OCI-M1 (cell line): ENCODE results near the gene MINDY3.
A peak's percentile ranks its signal among the peaks of the same experiment; 100 is the strongest.
"Not testable (repeated sequence)": the region's sequence is repeated elsewhere in the genome, so short reads cannot be mapped to it uniquely, and the experiment has no call there.

Source experiments
- DNase-seq: peaks from one replicate; lab custom pipeline; 2025; lab: John Stamatoyannopoulos, UW

The MINDY3 gene

GRCh38 chr10:15780353-15781135 lies 79.8 kb downstream of the MINDY3 start:
- DNase-seq: no peak

GRCh38 chr10:15775513-15775912 lies 84.8 kb downstream of the MINDY3 start:
- peak; percentile 8 for DNase-seq

GRCh38 chr10:15774534-15774933 lies 85.8 kb downstream of the MINDY3 start:
- DNase-seq: not testable (repeated sequence)

- no peak for DNase-seq
These were observed 95.3 kb downstream of the MINDY3 start for GRCh38 chr10:15764892-15765454.

- DNase-seq: no peak
These were observed 97.3 kb downstream of the MINDY3 start for GRCh38 chr10:15763006-15763405.

- not testable (repeated sequence) for DNase-seq
These were observed 98.1 kb downstream of the MINDY3 start for GRCh38 chr10:15762239-15762638.

GRCh38 chr10:15761224-15761623 lies 99.1 kb downstream of the MINDY3 start:
- DNase-seq: not testable (repeated sequence)

- DNase-seq: no peak
These were observed 99.6 kb downstream of the MINDY3 start for GRCh38 chr10:15760681-15761080.

GRCh38 chr10:15759265-15759664 lies 101.0 kb downstream of the MINDY3 start:
- DNase-seq: no peak

- no peak for DNase-seq
These were observed 101.7 kb downstream of the MINDY3 start for GRCh38 chr10:15758618-15759017.

GRCh38 chr10:15754937-15755336 lies 105.4 kb downstream of the MINDY3 start:
- no peak for DNase-seq

GRCh38 chr10:15751046-15751445 lies 109.3 kb downstream of the MINDY3 start:
- DNase-seq: no peak

GRCh38 chr10:15748126-15748525 lies 112.2 kb downstream of the MINDY3 start:
- peak; percentile 20 for DNase-seq

- DNase-seq: no peak
These were observed 112.7 kb downstream of the MINDY3 start for GRCh38 chr10:15747632-15748031.

- no peak for DNase-seq
These were observed 114.6 kb downstream of the MINDY3 start for GRCh38 chr10:15745751-15746150.

- DNase-seq: peak; percentile 85
These were observed 116.0 kb downstream of the MINDY3 start for GRCh38 chr10:15744217-15744865.

- DNase-seq: no peak
These were observed 116.9 kb downstream of the MINDY3 start for GRCh38 chr10:15743443-15743842.

GRCh38 chr10:15742836-15743235 lies 117.5 kb downstream of the MINDY3 start:
- DNase-seq: no peak

- no peak for DNase-seq
These were observed 118.2 kb downstream of the MINDY3 start for GRCh38 chr10:15742102-15742501.

- DNase-seq: no peak
These were observed 118.7 kb downstream of the MINDY3 start for GRCh38 chr10:15741581-15741980.

GRCh38 chr10:15740261-15740660 lies 120.0 kb downstream of the MINDY3 start:
- DNase-seq: no peak

GRCh38 chr10:15739254-15739970 lies 120.9 kb downstream of the MINDY3 start:
- DNase-seq: no peak
